K562 (cell line): Measurements from ENCODE around the gene CRYZ.

Experiments used
- CTCF ChIP-seq, 3 experiments: IDR thresholded peaks in 2 of 3; conservative IDR thresholded peaks in 1 of 3; 2 replicates each; pipeline ENCODE4 v1.5.1; 2011 to 2012; ENCODE audit warnings: low read length in 3 of 3, mild to moderate bottlenecking in 3 of 3, control low read depth in 2 of 3, improper control_type of control experiment in 1 of 3, inconsistent platforms in 1 of 3, low read depth in 1 of 3, mixed read lengths in 1 of 3, moderate library complexity in 1 of 3; ENCODE audit not compliant: insufficient read depth in 2 of 3
- HDAC2 ChIP-seq: fragments of 450-650 bp; IDR thresholded peaks from 2 replicates; pipeline ENCODE4 v1.6.1; 2016; ENCODE audit warnings: mild to moderate bottlenecking
- HDAC3 ChIP-seq: fragments of 450-650 bp; IDR thresholded peaks from 2 replicates; pipeline ENCODE4 v1.6.1; 2018; ENCODE audit warnings: borderline replicate concordance, mild to moderate bottlenecking, moderate library complexity; ENCODE audit not compliant: partially characterized antibody
- HMGN3 ChIP-seq: IDR thresholded peaks from 2 replicates; pipeline ENCODE4 v1.6.1; 2011; ENCODE audit warnings: borderline replicate concordance, low read depth, mild to moderate bottlenecking, mixed read lengths, low read length; ENCODE audit not compliant: insufficient read length; ENCODE audit errors: extremely low read depth
- KDM1A ChIP-seq, 2 experiments: fragments of 450-650 bp; IDR thresholded peaks; 2 replicates each; pipeline ENCODE4 v1.6.1; 2016; ENCODE audit warnings: mild to moderate bottlenecking in 2 of 2
- MXI1 ChIP-seq: IDR thresholded peaks from 2 replicates; pipeline ENCODE4 v1.6.1; 2011; ENCODE audit warnings: low read depth, mild to moderate bottlenecking, improper control_type of control experiment, low read length
- NFIC ChIP-seq: fragments of 450-650 bp; IDR thresholded peaks from 2 replicates; pipeline ENCODE4 v1.6.1; 2017; ENCODE audit warnings: mild to moderate bottlenecking, inconsistent platforms
- POLR2AphosphoS5 ChIP-seq: IDR thresholded peaks from 2 replicates; pipeline ENCODE4 v1.6.1; 2011; ENCODE audit warnings: mild to moderate bottlenecking, low read depth, low read length, moderate library complexity; ENCODE audit not compliant: control insufficient read depth, insufficient read depth
- TAF1 ChIP-seq: IDR thresholded peaks from 2 replicates; pipeline ENCODE4 v1.6.1; 2011; ENCODE audit warnings: mild to moderate bottlenecking, low read length, moderate library complexity; ENCODE audit not compliant: insufficient read depth, control insufficient read depth, severe bottlenecking; ENCODE audit errors: extremely low read depth

GRCh38 chr1:74715236-74715502, 17.7 kb downstream of the CRYZ start:
- TF ChIP-seq HMGN3 (no peak), POLR2AphosphoS5 (no peak), NFIC (no peak), CTCF (IDR thresholded peaks at IDR 0.05 in 2 of 3, conservative IDR thresholded peaks at IDR 0.05 in 1 of 3; ENCODE audit: insufficient read depth in 2 of 3, low read depth in 1 of 3, low read length in 3 of 3) (no peak), KDM1A (IDR thresholded peaks at IDR 0.05) (no peak), HDAC2 (no peak), MXI1 (no peak), HDAC3 (no peak), TAF1 (no peak)
